HG03139 (cell line): Measurements from ENCODE around the gene TNFSF4.
"Not testable (repeated sequence)": the region's sequence is repeated elsewhere in the genome, so short reads cannot be mapped to it uniquely, and the experiment has no call there.

Experiments used
- ATAC-seq: cut with Tn5 transposase; IDR thresholded peaks from one replicate; pipeline ENCODE4 v1.9.1; 2021; ENCODE audit not compliant: unreplicated experiment

Gene TNFSF4

DNA sequence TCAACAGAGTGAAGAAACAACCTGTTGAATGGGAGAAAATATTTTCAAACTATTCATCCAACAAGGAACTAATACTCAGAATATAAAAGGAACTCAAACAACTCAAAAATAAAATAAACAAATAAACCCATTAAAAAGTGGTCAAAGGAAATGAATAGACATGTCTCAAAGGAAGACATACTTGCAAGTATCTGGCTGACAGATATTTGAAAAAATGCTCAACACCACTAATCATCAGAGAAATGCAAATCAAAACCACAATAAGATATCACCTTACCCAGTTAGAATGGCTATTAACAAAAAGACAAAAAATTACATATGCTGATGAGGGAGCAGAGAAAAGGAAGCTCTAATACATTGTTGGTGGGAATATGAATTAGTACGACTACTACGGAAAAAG is 38.2 kb downstream of the TNFSF4 start:
- no peak for ATAC-seq

DNA sequence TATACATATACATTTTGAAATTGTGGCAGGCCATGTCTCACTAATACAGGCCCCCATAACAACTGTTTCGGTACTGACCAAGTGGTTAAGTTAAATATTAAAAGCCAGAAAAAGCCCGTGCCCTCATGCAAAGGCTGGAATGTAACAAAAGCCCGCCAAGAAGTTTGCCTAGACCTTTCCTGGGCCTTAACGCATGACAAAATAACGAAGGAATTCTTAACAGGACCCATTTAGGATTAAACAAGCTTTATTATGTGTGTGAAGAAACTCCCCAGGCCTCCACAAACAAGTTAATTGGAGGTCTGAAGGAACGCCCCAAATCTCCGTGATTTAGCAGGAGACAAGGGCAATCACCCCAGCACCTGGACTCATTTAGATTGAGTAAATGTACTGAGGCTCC is 42.4 kb downstream of the TNFSF4 start:
- ATAC-seq: no peak

DNA sequence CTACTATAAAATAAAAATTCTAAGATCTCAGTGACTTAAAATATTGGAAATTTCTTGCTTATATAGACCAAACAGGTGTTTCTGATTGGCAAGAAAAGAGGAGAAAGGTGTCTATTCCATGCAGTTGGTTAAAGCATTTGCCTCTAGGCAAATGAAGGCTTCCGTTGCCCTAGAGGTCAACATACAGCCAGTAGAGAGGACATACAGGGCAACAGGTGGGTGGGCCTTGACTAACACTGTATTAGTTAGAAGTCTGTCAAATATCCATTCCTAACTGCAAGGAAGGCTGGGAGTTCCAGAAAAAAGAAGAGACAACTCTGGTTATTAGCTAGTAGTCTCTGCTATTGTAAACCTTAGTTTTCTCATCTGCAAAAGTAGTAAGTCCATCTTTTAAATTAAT is 43.0 kb downstream of the TNFSF4 start:
- no peak for ATAC-seq

DNA sequence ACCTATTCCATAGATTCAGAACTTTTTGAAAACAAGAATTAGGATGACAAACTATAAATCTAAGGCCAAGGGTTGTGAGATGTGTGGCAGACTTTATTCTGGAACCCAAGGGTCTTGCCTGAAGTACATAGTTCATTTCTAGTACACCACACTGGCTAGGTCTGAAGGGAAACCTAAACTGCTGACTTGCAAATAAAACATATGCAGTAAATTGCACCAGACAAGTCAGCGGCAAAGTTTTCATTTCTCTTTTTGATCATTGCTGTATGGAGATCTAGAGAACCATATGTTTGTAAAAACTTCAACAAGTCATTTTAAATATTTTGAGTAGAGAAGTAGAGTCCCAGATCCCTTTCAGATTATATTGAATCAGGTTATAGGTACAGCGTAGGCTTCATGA is 43.9 kb downstream of the TNFSF4 start:
- ATAC-seq: no peak

DNA sequence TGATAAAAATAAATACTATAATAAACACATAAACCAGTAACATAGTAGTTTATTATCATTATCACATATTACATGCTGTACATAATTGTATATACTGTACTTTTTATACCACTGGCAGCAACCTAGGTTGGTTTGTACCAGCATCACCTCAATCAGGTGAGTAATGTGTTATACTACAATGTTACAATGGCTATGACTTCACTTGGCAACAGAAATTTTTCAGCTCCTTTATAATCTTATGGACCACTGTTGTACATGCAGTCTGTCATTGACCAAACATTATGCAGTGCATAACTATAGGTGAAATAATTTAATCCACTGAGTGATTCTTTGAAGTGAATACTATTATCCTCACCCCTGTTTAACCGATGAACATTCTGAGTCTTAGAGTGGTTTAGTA is 44.5 kb downstream of the TNFSF4 start:
- ATAC-seq: no peak

DNA sequence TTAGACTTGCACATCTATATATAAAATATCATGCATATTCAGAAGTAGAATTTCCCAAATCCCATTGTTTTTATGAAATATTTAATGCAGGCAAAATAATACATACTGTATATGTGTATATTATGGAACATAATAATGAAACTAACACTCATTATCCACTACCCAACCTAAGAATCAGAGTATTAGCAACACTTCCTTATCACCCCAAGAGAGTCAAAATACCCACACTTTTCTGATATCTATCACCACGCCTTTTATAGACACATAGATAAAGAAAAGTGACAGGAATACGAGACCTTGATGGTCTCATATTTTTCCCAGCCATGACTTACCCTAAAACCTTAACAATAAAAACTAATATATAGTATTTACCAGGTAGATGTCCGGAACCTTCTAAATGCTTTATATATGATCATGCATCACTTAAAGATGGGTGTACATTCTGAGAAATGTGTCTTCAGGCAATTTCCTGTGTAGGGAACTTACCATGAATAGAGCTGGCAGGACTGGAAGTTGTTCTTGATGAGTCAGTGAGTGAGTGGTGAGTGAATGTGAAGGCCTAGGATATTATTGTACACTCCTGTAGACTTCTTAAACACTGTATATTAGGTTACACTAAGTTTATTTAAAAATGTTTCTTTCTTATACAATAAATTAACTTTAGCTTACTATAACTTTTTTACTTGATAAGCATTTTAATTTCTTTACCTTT is 45.5 kb downstream of the TNFSF4 start:
- ATAC-seq: no peak

DNA sequence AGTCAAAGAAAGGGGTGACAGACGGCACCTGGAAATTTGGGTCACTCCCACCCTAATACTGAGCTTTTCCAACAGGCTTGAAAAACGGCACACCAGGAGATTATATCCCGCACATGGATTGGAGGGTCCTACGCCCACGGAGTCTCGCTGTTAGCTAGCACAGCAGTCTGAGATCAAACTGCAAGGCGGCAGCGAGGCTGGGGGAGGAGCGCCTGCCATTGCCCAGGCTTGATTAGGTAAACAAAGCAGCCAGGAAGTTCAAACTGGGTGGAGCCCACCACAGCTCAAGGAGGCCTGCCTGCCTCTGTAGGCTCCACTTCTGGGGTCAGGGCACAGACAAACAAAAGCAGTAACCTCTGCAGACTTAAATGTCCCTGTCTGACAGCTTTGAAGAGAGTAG is 53.2 kb downstream of the TNFSF4 start:
- not testable (repeated sequence) for ATAC-seq

DNA sequence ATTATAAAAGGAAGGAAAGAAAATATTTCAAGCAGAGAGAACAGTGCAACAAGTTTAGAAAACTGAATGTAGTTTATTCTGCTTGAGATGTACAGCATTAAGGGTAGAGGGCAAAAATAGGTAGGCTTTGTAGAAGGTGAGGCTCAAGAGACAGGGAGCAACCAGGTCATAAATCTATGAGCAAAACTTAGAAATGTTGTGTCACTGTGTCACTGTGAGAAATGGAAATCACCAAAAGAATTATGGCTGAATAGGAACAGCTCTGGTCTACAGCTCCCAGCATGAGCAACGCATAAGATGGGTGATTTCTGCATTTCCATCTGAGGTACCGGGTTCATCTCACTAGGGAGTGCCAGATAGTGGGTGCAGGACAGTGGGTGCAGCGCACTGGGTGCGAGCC is 53.6 kb downstream of the TNFSF4 start:
- ATAC-seq: no peak

DNA sequence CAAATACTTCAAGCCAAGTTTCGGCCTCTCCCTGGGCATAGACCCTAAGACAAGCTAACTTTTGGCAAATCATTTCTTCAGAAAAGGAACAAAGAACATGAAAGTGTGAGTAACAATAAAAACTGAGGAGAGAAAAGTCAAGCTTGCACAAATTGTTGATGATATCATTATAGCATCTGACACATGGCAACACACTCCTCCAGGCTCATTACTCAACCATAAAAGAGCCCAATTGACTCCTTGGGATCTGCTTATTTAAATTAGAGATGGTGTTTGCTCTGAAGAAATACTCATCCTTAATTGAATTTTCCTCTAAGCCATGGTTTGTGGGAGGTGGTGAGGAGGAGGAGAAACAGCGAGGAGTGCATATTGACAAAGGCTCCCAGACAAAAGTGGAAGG is 54.5 kb downstream of the TNFSF4 start:
- ATAC-seq: no peak

DNA sequence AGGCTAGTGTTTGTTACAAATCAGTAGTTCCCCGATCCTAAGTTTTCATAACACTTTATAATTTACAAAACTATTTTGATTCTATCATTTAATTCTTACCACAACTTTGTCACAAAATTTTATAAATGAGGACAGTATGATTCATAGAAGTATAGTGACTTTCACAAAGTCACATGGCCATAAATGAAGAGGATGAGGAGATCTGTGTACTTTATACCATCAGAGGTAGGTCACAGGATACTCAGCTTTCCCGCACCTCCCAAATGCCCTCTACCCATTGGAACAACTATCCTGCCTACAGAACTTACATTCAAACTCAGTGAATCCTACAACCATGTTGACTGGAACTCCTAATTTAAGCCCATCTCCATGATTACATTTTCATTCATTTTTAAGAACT is 56.3 kb downstream of the TNFSF4 start:
- no peak for ATAC-seq

DNA sequence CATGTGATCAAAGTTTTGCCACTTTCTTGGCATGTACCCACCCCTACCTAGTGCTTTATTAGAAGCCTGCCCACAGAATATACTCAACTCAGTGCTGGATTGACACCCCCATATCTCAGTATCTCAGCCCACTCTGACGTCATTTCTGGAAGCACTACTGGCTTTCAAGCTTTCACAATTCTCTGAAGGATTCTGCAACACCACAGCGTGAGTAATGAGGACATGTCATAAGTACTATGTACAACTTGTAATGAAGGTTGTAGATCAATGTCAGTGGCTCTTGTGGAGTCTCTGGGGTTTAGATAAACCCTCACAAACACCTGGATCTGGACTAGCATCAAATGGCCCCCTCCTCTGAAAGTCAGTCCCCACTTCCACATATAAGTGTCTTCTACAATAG is 57.2 kb downstream of the TNFSF4 start:
- no peak for ATAC-seq

DNA sequence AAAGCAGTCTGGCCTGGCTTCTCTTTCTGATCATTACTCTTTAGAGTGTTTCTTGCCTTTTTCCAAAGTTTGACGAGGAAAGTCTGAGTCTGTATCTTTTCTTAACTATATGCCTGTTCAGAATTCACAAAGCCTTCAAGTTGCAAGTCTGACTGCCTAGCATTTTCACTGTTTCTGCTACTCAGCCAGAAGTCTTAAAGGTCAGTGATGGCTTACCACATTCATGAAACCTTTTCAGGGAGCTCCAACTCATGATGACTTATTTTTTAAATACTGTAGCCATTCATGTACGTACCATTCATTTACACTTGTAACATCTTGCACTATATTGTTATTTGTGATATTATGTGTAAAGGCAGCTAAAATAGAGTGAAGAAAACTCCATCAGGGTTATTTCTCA is 58.2 kb downstream of the TNFSF4 start:
- no peak for ATAC-seq

DNA sequence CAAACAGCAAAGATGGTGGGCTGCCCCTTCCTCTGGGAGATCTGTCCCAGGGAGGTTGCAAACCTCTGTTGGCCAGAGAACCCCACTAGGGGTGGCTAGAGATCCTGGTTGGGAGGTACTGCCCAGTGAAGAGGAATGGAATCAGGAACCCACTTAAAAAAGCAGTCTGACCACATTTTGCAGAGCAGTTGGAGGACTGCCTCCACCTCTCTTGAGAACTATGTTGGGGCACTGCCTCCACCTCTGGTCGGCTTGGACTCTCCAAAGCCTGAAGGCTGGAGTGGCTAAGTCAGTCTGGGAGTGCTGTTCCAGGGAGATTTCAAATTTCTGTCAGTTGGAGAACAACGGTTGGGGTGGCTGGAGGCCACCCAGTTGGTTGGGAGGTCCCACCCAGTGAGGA is 58.6 kb downstream of the TNFSF4 start:
- ATAC-seq: no peak

DNA sequence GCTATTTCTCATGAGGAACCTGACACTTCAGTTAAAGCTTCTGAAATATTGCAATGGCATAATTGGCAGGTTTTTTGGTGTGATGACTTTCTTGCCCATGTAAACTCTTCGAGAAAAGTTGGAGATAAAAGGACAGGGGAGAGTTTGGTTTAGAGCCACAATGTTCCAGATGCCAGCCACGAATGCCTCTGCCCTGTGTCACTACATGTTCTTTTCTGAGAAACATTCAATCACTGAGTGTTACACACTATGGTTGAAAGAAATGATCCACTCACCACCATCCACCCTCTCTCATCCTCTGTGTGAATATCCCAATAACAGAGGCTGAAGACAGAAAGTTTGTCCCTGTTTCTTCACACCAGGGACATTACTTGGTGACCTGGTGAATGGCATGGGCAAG is 66.4 kb downstream of the TNFSF4 start:
- ATAC-seq: no peak

DNA sequence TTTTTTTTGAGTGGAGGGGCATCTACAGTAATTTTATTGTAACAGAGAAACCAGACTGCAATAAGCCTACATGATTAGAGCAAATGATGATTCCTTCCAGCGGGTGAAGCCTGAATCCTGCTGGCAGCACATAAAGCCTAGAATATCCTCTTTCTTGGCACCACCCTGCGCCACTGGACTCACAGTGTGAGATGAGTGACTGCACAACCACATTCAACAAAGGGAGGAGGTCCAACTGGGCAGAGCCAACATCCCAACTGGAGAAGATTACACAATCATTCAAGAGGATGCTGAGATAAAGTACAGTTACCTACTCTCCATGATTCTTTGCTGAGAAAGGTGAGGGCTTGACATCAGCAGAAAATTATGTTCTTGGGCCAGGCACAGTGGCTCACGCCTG is 67.4 kb downstream of the TNFSF4 start:
- no peak for ATAC-seq

DNA sequence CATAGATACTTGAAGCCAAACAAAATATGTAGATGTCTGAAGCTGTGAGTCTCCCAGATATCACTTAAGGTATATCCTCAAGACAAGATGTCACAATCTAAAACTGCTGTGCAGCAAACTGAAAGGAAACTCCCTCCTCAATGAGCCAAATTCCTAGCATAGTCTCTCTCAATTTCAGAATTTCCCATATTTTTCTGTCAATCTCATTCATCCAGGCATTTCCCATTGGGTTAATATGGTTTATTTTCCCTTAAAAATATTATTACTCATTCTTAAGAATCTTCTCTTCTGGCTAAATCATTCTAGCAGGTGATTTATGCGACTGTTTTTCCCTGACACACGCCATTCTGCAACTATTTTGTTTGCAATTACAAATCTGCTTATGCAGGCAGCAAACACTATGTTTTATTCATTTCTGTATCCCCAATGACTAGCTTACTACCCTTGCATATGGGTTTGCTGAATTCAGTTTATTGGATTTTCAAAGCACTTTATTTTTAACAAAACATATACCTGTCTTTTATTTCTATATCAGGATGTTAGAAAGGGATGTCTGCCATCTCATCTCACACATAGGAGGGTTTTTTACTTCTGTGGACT is 69.9 kb downstream of the TNFSF4 start:
- ATAC-seq: no peak

DNA sequence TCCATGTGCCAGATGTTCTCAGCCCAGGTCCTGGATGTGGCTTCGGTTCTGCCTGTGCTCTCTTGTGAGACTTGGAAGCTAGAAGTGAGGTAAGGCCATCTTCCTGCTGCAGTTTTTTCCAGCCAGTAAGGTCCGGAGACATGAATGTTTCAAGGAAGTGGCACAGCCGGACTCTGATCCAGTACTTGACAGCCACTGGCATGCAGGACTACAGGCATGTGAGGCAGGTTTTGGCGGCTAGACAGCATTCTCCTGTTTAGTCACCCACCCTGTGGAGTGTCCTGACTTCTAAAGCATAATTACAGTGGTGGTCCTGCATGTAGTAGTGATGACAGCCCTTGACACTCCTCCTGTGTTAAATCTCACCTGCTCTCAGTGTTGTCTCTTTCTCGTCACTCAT is 72.3 kb downstream of the TNFSF4 start:
- no peak for ATAC-seq

DNA sequence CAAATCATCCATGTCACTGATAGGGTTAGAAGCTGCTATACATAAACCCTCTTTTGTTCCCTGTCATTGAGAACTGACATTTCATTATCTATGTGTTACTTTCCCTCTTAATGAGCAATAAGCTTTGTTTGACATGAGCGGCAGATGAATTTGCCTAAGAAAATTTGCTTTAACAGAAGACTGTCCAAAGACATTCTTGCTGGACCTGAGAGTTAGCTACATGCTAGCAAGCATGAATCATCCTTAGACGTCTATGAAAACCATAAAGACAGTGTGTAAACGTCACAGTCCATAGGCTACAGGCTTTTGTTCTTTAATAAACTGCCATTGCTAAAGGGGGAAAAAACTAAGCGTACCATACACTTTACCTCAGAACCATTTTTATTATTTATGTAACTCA is 73.1 kb downstream of the TNFSF4 start:
- no peak for ATAC-seq
